Measurements from ENCODE around the gene LGALS8.

Gene LGALS8

GRCh38 chr1:236541710-236542109 is 17.9 kb downstream of the LGALS8 start:
- Histone ChIP-seq H3K4me3 (no peak overlapping the region), H3K27ac (no peak overlapping the region)
- no peak for DNase-seq (ENCODE audit: low spot score)
- no peak for TF ChIP-seq CTCF (IDR thresholded peaks at IDR 0.05)

- DNase-seq (ENCODE audit: low spot score): no peak
- peak overlapping the region in 1 of 2 donors; percentile 54 for H3K27ac ChIP-seq
- TF ChIP-seq CTCF (IDR thresholded peaks at IDR 0.05): no peak
- no peak overlapping the region for H3K4me3 ChIP-seq
These were observed 19.4 kb downstream of the LGALS8 start for GRCh38 chr1:236543065-236543669.

GRCh38 chr1:236545621-236546169 is 21.9 kb downstream of the LGALS8 start:
- no peak for TF ChIP-seq CTCF (IDR thresholded peaks at IDR 0.05)
- H3K4me3 ChIP-seq: no peak overlapping the region
- no peak for DNase-seq (ENCODE audit: low spot score)
- no peak overlapping the region for H3K27ac ChIP-seq

- H3K27ac ChIP-seq: no peak overlapping the region
- DNase-seq (ENCODE audit: low spot score): no peak
- TF ChIP-seq CTCF (IDR thresholded peaks at IDR 0.05): no peak
- no peak overlapping the region for H3K4me3 ChIP-seq
These were observed 24.7 kb downstream of the LGALS8 start for GRCh38 chr1:236548452-236548851.

- no peak for TF ChIP-seq CTCF (IDR thresholded peaks at IDR 0.05)
- H3K27ac ChIP-seq: no peak overlapping the region
These were observed 27.4 kb downstream of the LGALS8 start for GRCh38 chr1:236550961-236551851.

GRCh38 chr1:236552096-236552495 is 28.3 kb downstream of the LGALS8 start:
- Histone ChIP-seq H3K27ac (no peak overlapping the region), H3K4me3 (no peak overlapping the region)
- DNase-seq (ENCODE audit: low spot score): no peak
- no peak for TF ChIP-seq CTCF (IDR thresholded peaks at IDR 0.05)

More at GRCh38 chr1:236550961-236551851, 27.4 kb downstream of the LGALS8 start:
- H3K4me3 ChIP-seq: no peak overlapping the region
- DNase-seq (ENCODE audit: low spot score): no peak

All from coronary artery (tissue), 2 donors.